ENCODE measurements around the gene MBTPS1.

- TF ChIP-seq CTCF (conservative IDR thresholded peaks at IDR 0.05; ENCODE audit: low read depth, low read length) (no peak), EZH2 (IDR thresholded peaks at IDR 0.05; ENCODE audit: low read length, unreplicated experiment) (no peak)
Measured at GRCh38 chr16:84063980-84064379, 52.8 kb downstream of the MBTPS1 start.
